Endodermal cell (in vitro differentiated cells): Measurements from ENCODE around the gene CHST1. TPM values are rescaled to one million over a fixed set of nuclear protein-coding genes. Genes with fewer than 3 reads are reported as not detected.

Experiments used
- DNase-seq: peaks from one replicate; pipeline ENCODE4 v3.0.0-alpha.2; 2017
- H3K27ac ChIP-seq: 2 replicates; pipeline ENCODE4 v1.5.1; 2013; ENCODE audit warnings: mild to moderate bottlenecking, low read depth, low read length, moderate library complexity
- H3K27me3 ChIP-seq: 2 replicates; pipeline ENCODE4 v1.6.1; 2013; ENCODE audit warnings: mild to moderate bottlenecking, low read length, moderate library complexity; ENCODE audit not compliant: insufficient read depth, control insufficient read depth, poor library complexity, severe bottlenecking
- H3K36me3 ChIP-seq: 2 replicates; pipeline ENCODE4 v1.7.0; 2013; ENCODE audit warnings: mild to moderate bottlenecking, low read length, moderate library complexity; ENCODE audit not compliant: control insufficient read depth, insufficient read depth
- H3K4me1 ChIP-seq: one replicate; pipeline ENCODE4 v1.7.0; 2013; ENCODE audit warnings: low read length; ENCODE audit not compliant: control insufficient read depth, insufficient read depth
- H3K4me3 ChIP-seq: 2 replicates; pipeline ENCODE4 v1.5.1; 2013; ENCODE audit warnings: mild to moderate bottlenecking, low read length, moderate library complexity
- H3K9ac ChIP-seq: 2 replicates; pipeline ENCODE4 v1.6.1; 2013; ENCODE audit warnings: mild to moderate bottlenecking, low read length, moderate library complexity; ENCODE audit not compliant: poor library complexity, severe bottlenecking; ENCODE audit errors: extremely low read depth
- H3K9me3 ChIP-seq: 2 replicates; pipeline ENCODE4 v1.6.1; 2013; ENCODE audit warnings: mild to moderate bottlenecking, low read length, moderate library complexity; ENCODE audit not compliant: control insufficient read depth
- H3K27ac Mint-ChIP-seq: 2 replicates; pipeline ENCODE4 v1.8.0; 2020; ENCODE audit warnings: mixed read lengths
- H3K27me3 Mint-ChIP-seq: 2 replicates; pipeline ENCODE4 v1.8.0; 2021; ENCODE audit warnings: mild to moderate bottlenecking, mixed read lengths; ENCODE audit not compliant: insufficient read depth
- H3K36me3 Mint-ChIP-seq: 2 replicates; pipeline ENCODE4 v1.8.0; 2020; ENCODE audit warnings: low read depth, mixed read lengths
- H3K4me1 Mint-ChIP-seq: 2 replicates; pipeline ENCODE4 v1.8.0; 2020; ENCODE audit warnings: mixed read lengths
- H3K4me3 Mint-ChIP-seq: 2 replicates; pipeline ENCODE4 v1.8.0; 2020; ENCODE audit warnings: mild to moderate bottlenecking, moderate library complexity, mixed read lengths
- H3K9me3 Mint-ChIP-seq: 2 replicates; pipeline ENCODE4 v1.8.0; 2020; ENCODE audit warnings: mild to moderate bottlenecking, mixed read lengths
- CTCF ChIP-seq: fragments of 200-600 bp; sonication (generic); conservative IDR thresholded peaks from 2 replicates; pipeline ENCODE4 v1.5.0; 2021; ENCODE audit warnings: antibody characterized with exemption, mild to moderate bottlenecking
- WGBS, 2 experiments: methylation state at CpG; one replicate each; pipeline versions ENCODE4 v1.1.5 to v1.1.7; 2013; ENCODE audit warnings: missing lambda C conversion rate in 2 of 2, mixed read lengths in 1 of 2; ENCODE audit not compliant: insufficient coverage in 1 of 2, insufficient read length in 1 of 2; 5-methylcytosine and 5-hydroxymethylcytosine counted together
- total RNA-seq, 2 donors: library from RNA; stranded (reverse); fragmentation: NEBNext Ultra II Directional in 1 of 2; extraction: Animal tissue kit (Norgen Biotek cat#: 25700) in 1 of 2; gene quantifications; 2 replicates in 1 of 2; 3 replicates in 1 of 2; pipeline ENCODE4 v1.2.1, GENCODE V29; 2021

The CHST1 gene
- total RNA-seq, 2 donors from 2014 or later, result 0.95 to 1.6 TPM

GRCh38 chr11:45663486-45664375 lies 1.7 kb downstream of the CHST1 start:
- 34 to 47% methylated on average over 5 to 13 of the region's 13 CpGs for WGBS, 2 experiments
- peaks cover 50% of the 10 kb centered on the region for H3K27me3 Mint-ChIP-seq
- H3K9me3 Mint-ChIP-seq, result no peaks in the 10 kb centered on the region
- Histone ChIP-seq H3K9ac (no peak overlapping the region), H3K27ac (no peak overlapping the region), H3K4me3 (peak overlapping the region; percentile 73), H3K9me3 (no peaks in the 10 kb centered on the region), H3K4me1 (peaks cover 5% of the 10 kb centered on the region), H3K36me3 (no peaks in the 10 kb centered on the region), H3K27me3 (peaks cover 53% of the 10 kb centered on the region)
- no peaks in the 10 kb centered on the region for H3K36me3 Mint-ChIP-seq
- no peak for DNase-seq
- no peak overlapping the region for H3K27ac Mint-ChIP-seq
- peak overlapping the region; percentile 40 for H3K4me3 Mint-ChIP-seq
- no peak for TF ChIP-seq CTCF
- H3K4me1 Mint-ChIP-seq, result peaks cover 15% of the 10 kb centered on the region

GRCh38 chr11:45662665-45663485 lies 2.5 kb downstream of the CHST1 start:
- H3K36me3 ChIP-seq, result no peaks in the 10 kb centered on the region
- no peak overlapping the region for H3K4me3 ChIP-seq
- 61 to 70% methylated on average over 5 to 14 of the region's 14 CpGs for WGBS, 2 experiments
- H3K27me3 ChIP-seq, result peaks cover 51% of the 10 kb centered on the region
- no peaks in the 10 kb centered on the region for H3K9me3 ChIP-seq
- no peak overlapping the region for H3K9ac ChIP-seq
- H3K4me1 ChIP-seq, result peaks cover 5% of the 10 kb centered on the region
- Mint-ChIP-seq H3K4me1 (peaks cover 15% of the 10 kb centered on the region), H3K4me3 (peak overlapping the region; percentile 28), H3K9me3 (no peaks in the 10 kb centered on the region), H3K36me3 (no peaks in the 10 kb centered on the region), H3K27ac (peak overlapping the region; percentile 79), H3K27me3 (peaks cover 42% of the 10 kb centered on the region)
- TF ChIP-seq CTCF, result no peak
- peak; percentile 69 for DNase-seq
- no peak overlapping the region for H3K27ac ChIP-seq

- Mint-ChIP-seq H3K4me1 (peaks cover 15% of the 10 kb centered on the region), H3K9me3 (no peaks in the 10 kb centered on the region), H3K4me3 (no peak overlapping the region), H3K36me3 (no peaks in the 10 kb centered on the region), H3K27ac (no peak overlapping the region), H3K27me3 (peaks cover 35% of the 10 kb centered on the region)
- Histone ChIP-seq H3K4me1 (peaks cover 5% of the 10 kb centered on the region), H3K4me3 (no peak overlapping the region), H3K27ac (no peak overlapping the region), H3K27me3 (peaks cover 44% of the 10 kb centered on the region), H3K36me3 (no peaks in the 10 kb centered on the region), H3K9me3 (no peaks in the 10 kb centered on the region), H3K9ac (no peak overlapping the region)
- TF ChIP-seq CTCF, result no peak
- 60 to 69% methylated on average over 2 to 5 of the region's 5 CpGs for WGBS, 2 experiments
- no peak for DNase-seq
Measured at GRCh38 chr11:45662096-45662664, 3.2 kb downstream of the CHST1 start.
